IPS-18a (cell line): ENCODE data around the gene DPYSL3.

Experiments
- H3K27ac ChIP-seq: one replicate; pipeline ENCODE4 v1.5.1; 2013; ENCODE audit warnings: low read length
- H3K27me3 ChIP-seq: one replicate; pipeline ENCODE4 v1.6.1; 2013; ENCODE audit warnings: mild to moderate bottlenecking, low read length; ENCODE audit not compliant: control insufficient read depth, insufficient read depth
- H3K36me3 ChIP-seq: one replicate; pipeline ENCODE4 v1.6.1; 2013; ENCODE audit warnings: low read depth, low read length; ENCODE audit not compliant: control insufficient read depth
- H3K4me1 ChIP-seq: one replicate; pipeline ENCODE4 v1.6.1; 2013; ENCODE audit warnings: low read depth, low read length; ENCODE audit not compliant: control insufficient read depth
- H3K4me3 ChIP-seq: one replicate; pipeline ENCODE4 v1.5.1; 2013; ENCODE audit warnings: low read length
- H3K9ac ChIP-seq: one replicate; pipeline ENCODE4 v1.6.1; 2013; ENCODE audit warnings: mild to moderate bottlenecking, low read length, moderate library complexity
- H3K9me3 ChIP-seq: one replicate; pipeline ENCODE4 v1.6.1; 2013; ENCODE audit warnings: low read depth, low read length; ENCODE audit not compliant: control insufficient read depth

The DPYSL3 gene

GRCh38 chr5:147483961-147484707, 25.7 kb downstream of the DPYSL3 start:
- H3K27ac ChIP-seq = peak overlapping the region; percentile 3

DNA sequence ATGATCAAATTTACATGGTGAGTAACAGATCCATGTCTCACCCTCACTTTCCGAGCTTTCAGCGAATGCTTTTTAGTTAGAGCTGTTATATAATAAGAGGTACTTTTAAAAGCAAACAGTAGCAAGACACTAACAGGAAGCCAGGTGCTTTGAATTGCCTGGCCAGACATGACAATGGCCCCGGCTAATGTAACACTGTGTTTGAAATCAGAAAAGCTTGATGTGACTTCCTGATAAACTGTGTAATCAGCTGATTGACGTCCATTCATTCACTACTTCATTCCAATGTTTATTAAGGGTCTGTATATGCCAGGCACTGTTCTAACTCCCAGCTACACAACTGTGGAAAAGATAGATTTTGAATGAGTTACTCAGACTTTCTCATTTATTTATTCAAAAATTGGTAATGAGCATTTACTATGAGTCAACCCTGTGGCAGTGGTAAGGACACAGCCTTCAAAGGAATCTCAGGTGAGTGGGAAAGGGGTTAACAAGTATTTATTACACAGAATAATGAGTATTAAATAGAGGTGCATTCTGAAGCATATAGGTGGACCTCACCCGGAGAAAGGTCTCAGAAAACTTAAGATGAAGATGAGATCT, 26.6 kb downstream of the DPYSL3 start:
- H3K27ac ChIP-seq = no peak overlapping the region

More at GRCh38 chr5:147483961-147484707, 25.7 kb downstream of the DPYSL3 start:
- Histone ChIP-seq H3K9me3 (no peaks in the 10 kb centered on the region), H3K27me3 (no peaks in the 10 kb centered on the region), H3K4me3 (no peak overlapping the region), H3K36me3 (no peaks in the 10 kb centered on the region), H3K9ac (no peak overlapping the region), H3K4me1 (peaks cover 41% of the 10 kb centered on the region)

GRCh38 chr5:147482706-147483180, 27.1 kb downstream of the DPYSL3 start:
- no peaks in the 10 kb centered on the region for H3K27me3 ChIP-seq
- H3K9ac ChIP-seq = no peak overlapping the region
- no peak overlapping the region for H3K4me3 ChIP-seq

More for the DNA sequence above, 26.6 kb downstream of the DPYSL3 start:
- H3K27me3 ChIP-seq = no peaks in the 10 kb centered on the region
- H3K4me3 ChIP-seq = no peak overlapping the region
- H3K36me3 ChIP-seq = no peaks in the 10 kb centered on the region
- H3K4me1 ChIP-seq = peaks cover 41% of the 10 kb centered on the region
- H3K9ac ChIP-seq = no peak overlapping the region
- no peaks in the 10 kb centered on the region for H3K9me3 ChIP-seq

DNA sequence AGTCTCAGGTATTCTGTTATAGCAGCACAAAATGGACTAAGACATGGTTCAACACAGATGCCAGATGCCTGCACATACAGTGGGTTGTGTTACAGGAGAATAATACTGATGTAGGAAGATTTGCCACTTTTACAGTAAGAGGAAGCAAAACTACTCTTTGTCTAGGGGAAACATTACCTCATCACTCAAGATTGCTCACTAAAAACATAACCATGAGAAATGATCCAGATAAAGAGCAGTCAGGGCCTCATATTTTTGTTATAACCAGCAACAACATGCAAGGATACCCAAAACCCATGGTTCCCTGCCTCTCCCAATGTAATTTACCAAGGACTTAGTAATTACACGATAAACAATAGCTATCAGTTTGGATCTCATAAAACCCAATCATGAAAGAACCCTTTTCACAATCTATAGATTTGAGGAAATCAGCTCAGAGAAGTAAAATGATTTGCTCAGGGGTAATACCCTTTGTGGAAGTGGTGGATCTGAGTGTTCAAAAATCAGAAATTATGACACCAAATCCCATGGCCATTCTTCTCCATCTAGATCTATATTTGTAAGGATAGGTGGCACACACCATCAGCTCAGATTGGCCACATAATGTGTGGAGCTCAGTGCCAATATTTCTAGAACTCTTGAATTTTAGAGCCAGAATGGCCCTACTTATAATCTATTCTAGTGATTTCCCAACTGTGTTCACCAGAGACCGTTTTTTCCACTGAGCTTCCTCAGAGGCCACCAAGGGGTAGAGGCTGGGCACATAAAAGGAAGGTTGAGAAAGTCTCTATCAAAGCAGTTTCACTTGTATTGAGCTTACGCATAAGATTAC, 27.8 kb downstream of the DPYSL3 start:
- Histone ChIP-seq H3K4me1 (peaks cover 38% of the 10 kb centered on the region), H3K9me3 (no peaks in the 10 kb centered on the region), H3K4me3 (no peak overlapping the region), H3K9ac (no peak overlapping the region), H3K36me3 (no peaks in the 10 kb centered on the region), H3K27ac (no peak overlapping the region), H3K27me3 (no peaks in the 10 kb centered on the region)

More at GRCh38 chr5:147482706-147483180, 27.1 kb downstream of the DPYSL3 start:
- Histone ChIP-seq H3K27ac (no peak overlapping the region), H3K36me3 (no peaks in the 10 kb centered on the region), H3K9me3 (no peaks in the 10 kb centered on the region), H3K4me1 (peaks cover 41% of the 10 kb centered on the region)

GRCh38 chr5:147481376-147481775, 28.5 kb downstream of the DPYSL3 start:
- H3K4me1 ChIP-seq = peaks cover 38% of the 10 kb centered on the region
- no peaks in the 10 kb centered on the region for H3K27me3 ChIP-seq
- H3K9ac ChIP-seq = no peak overlapping the region
- no peaks in the 10 kb centered on the region for H3K36me3 ChIP-seq
- H3K4me3 ChIP-seq = no peak overlapping the region
- H3K9me3 ChIP-seq = no peaks in the 10 kb centered on the region
- H3K27ac ChIP-seq = no peak overlapping the region

GRCh38 chr5:147479949-147480348, 29.9 kb downstream of the DPYSL3 start:
- Histone ChIP-seq H3K4me3 (no peak overlapping the region), H3K27me3 (no peaks in the 10 kb centered on the region), H3K4me1 (peaks cover 40% of the 10 kb centered on the region), H3K27ac (no peak overlapping the region), H3K9me3 (no peaks in the 10 kb centered on the region), H3K9ac (no peak overlapping the region), H3K36me3 (no peaks in the 10 kb centered on the region)

GRCh38 chr5:147479444-147479843, 30.4 kb downstream of the DPYSL3 start:
- Histone ChIP-seq H3K4me3 (no peak overlapping the region), H3K27me3 (no peaks in the 10 kb centered on the region), H3K9me3 (no peaks in the 10 kb centered on the region), H3K27ac (no peak overlapping the region), H3K36me3 (no peaks in the 10 kb centered on the region), H3K9ac (no peak overlapping the region), H3K4me1 (peaks cover 35% of the 10 kb centered on the region)

GRCh38 chr5:147474140-147474539, 35.7 kb downstream of the DPYSL3 start:
- no peak overlapping the region for H3K4me3 ChIP-seq
- H3K36me3 ChIP-seq = no peaks in the 10 kb centered on the region
- no peak overlapping the region for H3K9ac ChIP-seq
- H3K27me3 ChIP-seq = no peaks in the 10 kb centered on the region
- no peak overlapping the region for H3K27ac ChIP-seq
- H3K4me1 ChIP-seq = peaks cover 31% of the 10 kb centered on the region
- no peaks in the 10 kb centered on the region for H3K9me3 ChIP-seq

- Histone ChIP-seq H3K27ac (no peak overlapping the region), H3K36me3 (no peaks in the 10 kb centered on the region), H3K4me3 (no peak overlapping the region), H3K9me3 (no peaks in the 10 kb centered on the region), H3K4me1 (peaks cover 42% of the 10 kb centered on the region), H3K9ac (no peak overlapping the region), H3K27me3 (no peaks in the 10 kb centered on the region)
Observed at GRCh38 chr5:147472664-147473475, 37.0 kb downstream of the DPYSL3 start.

- H3K4me3 ChIP-seq = peak overlapping the region; percentile 8
- H3K9ac ChIP-seq = no peak overlapping the region
- H3K36me3 ChIP-seq = no peaks in the 10 kb centered on the region
- H3K4me1 ChIP-seq = peaks cover 44% of the 10 kb centered on the region
- H3K27ac ChIP-seq = no peak overlapping the region
- H3K27me3 ChIP-seq = no peaks in the 10 kb centered on the region
- no peaks in the 10 kb centered on the region for H3K9me3 ChIP-seq
Observed at GRCh38 chr5:147467973-147468508, 41.8 kb downstream of the DPYSL3 start.
